BE2C (cell line): ENCODE measurements around the gene SF1.

Experiments used
- DNase-seq: peaks from one replicate; pipeline ENCODE4 v3.0.0-alpha.2; 2020
- H3K27me3 ChIP-seq: fragments of 250-450 bp; sonication (Bioruptor Pico); 2 replicates; pipeline ENCODE4 v1.5.1; 2020; ENCODE audit warnings: mild to moderate bottlenecking
- H3K36me3 ChIP-seq: fragments of 250-450 bp; sonication (Bioruptor Pico); 2 replicates; pipeline ENCODE4 v1.5.1; 2020; ENCODE audit warnings: mild to moderate bottlenecking
- H3K4me1 ChIP-seq: fragments of 250-450 bp; sonication (Bioruptor Pico); 2 replicates; pipeline ENCODE4 v1.5.1; 2020
- H3K4me3 ChIP-seq: 2 replicates; pipeline ENCODE4 v1.5.1; 2011; ENCODE audit warnings: low read depth, low read length
- H3K9me3 ChIP-seq: fragments of 250-450 bp; sonication (Bioruptor Pico); 2 replicates; pipeline ENCODE4 v1.5.1; 2020
- CTCF ChIP-seq: IDR thresholded peaks from 2 replicates; pipeline ENCODE4 v1.5.1; 2012; ENCODE audit warnings: mild to moderate bottlenecking, low read depth, low read length

SF1 gene

GRCh38 chr11:64792482-64792881 is 14.1 kb upstream of the SF1 start:
- H3K36me3 ChIP-seq, result no peaks in the 10 kb centered on the region
- no peaks in the 10 kb centered on the region for H3K9me3 ChIP-seq
- no peaks in the 10 kb centered on the region for H3K27me3 ChIP-seq
- no peaks in the 10 kb centered on the region for H3K4me1 ChIP-seq
- TF ChIP-seq CTCF, result no peak
- DNase-seq, result no peak
- no peak overlapping the region for H3K4me3 ChIP-seq

- Histone ChIP-seq H3K9me3 (no peaks in the 10 kb centered on the region), H3K4me1 (no peaks in the 10 kb centered on the region), H3K36me3 (no peaks in the 10 kb centered on the region), H3K4me3 (no peak overlapping the region), H3K27me3 (no peaks in the 10 kb centered on the region)
- no peak for DNase-seq
- no peak for TF ChIP-seq CTCF
Observed at GRCh38 chr11:64791781-64792291, 13.5 kb upstream of the SF1 start.

GRCh38 chr11:64790205-64791095 is 12.1 kb upstream of the SF1 start:
- no peaks in the 10 kb centered on the region for H3K27me3 ChIP-seq
- H3K9me3 ChIP-seq, result no peaks in the 10 kb centered on the region
- DNase-seq, result no peak
- no peak overlapping the region for H3K4me3 ChIP-seq
- H3K36me3 ChIP-seq, result no peaks in the 10 kb centered on the region
- TF ChIP-seq CTCF, result no peak
- H3K4me1 ChIP-seq, result no peaks in the 10 kb centered on the region

- no peak for TF ChIP-seq CTCF
Observed at GRCh38 chr11:64789331-64790204, 11.2 kb upstream of the SF1 start.

GRCh38 chr11:64788321-64789215 is 10.2 kb upstream of the SF1 start:
- Histone ChIP-seq H3K4me1 (no peaks in the 10 kb centered on the region), H3K36me3 (no peaks in the 10 kb centered on the region), H3K9me3 (no peaks in the 10 kb centered on the region), H3K27me3 (no peaks in the 10 kb centered on the region), H3K4me3 (no peak overlapping the region)
- no peak for DNase-seq
- TF ChIP-seq CTCF, result no peak

More at GRCh38 chr11:64789331-64790204, 11.2 kb upstream of the SF1 start:
- no peaks in the 10 kb centered on the region for H3K36me3 ChIP-seq
- H3K4me1 ChIP-seq, result no peaks in the 10 kb centered on the region
- DNase-seq, result no peak
- no peaks in the 10 kb centered on the region for H3K27me3 ChIP-seq
- no peaks in the 10 kb centered on the region for H3K9me3 ChIP-seq
- H3K4me3 ChIP-seq, result no peak overlapping the region
